ENCODE data around the gene EPAS1.
A peak's percentile ranks its signal among the peaks of the same experiment; 100 is the strongest.

GRCh38 chr2:46298522-46299353, 1.5 kb downstream of the EPAS1 start:
- TF ChIP-seq, protein P1, sequence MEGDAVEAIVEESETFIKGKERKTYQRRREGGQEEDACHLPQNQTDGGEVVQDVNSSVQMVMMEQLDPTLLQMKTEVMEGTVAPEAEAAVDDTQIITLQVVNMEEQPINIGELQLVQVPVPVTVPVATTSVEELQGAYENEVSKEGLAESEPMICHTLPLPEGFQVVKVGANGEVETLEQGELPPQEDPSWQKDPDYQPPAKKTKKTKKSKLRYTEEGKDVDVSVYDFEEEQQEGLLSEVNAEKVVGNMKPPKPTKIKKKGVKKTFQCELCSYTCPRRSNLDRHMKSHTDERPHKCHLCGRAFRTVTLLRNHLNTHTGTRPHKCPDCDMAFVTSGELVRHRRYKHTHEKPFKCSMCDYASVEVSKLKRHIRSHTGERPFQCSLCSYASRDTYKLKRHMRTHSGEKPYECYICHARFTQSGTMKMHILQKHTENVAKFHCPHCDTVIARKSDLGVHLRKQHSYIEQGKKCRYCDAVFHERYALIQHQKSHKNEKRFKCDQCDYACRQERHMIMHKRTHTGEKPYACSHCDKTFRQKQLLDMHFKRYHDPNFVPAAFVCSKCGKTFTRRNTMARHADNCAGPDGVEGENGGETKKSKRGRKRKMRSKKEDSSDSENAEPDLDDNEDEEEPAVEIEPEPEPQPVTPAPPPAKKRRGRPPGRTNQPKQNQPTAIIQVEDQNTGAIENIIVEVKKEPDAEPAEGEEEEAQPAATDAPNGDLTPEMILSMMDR (IDR thresholded peaks at IDR 0.05; ENCODE audit: low read length): peak; percentile 19; the same call in 1 of the 2 replicates
- TF ChIP-seq EZH2 (optimal IDR thresholded peaks at IDR 0.05; ENCODE audit: low read depth, low read length) (no peak), EZH2phosphoT487 (IDR thresholded peaks at IDR 0.05; ENCODE audit: low read length) (no peak)

All from MM.1S (cell line).